Fibroblast of lung (primary cell): ENCODE measurements around the gene IQCB1.

ENCODE experiments used
- EZH2 ChIP-seq: IDR thresholded peaks from 2 replicates; pipeline ENCODE4 v1.5.1; 2012; ENCODE audit warnings: low read length, control low read depth, mild to moderate bottlenecking; ENCODE audit errors: missing control alignments
- TF ChIP-seq, protein P1 (sequence below), 2 donors: IDR thresholded peaks in 1 of 2; conservative IDR thresholded peaks in 1 of 2; 1 replicate in 1 of 2; 2 replicates in 1 of 2; pipeline ENCODE4 v1.5.1; 2011 to 2012; ENCODE audit warnings: low read length in 2 of 2, control low read depth in 1 of 2, inconsistent platforms in 1 of 2, low read depth in 1 of 2, mild to moderate bottlenecking in 1 of 2

DNA sequence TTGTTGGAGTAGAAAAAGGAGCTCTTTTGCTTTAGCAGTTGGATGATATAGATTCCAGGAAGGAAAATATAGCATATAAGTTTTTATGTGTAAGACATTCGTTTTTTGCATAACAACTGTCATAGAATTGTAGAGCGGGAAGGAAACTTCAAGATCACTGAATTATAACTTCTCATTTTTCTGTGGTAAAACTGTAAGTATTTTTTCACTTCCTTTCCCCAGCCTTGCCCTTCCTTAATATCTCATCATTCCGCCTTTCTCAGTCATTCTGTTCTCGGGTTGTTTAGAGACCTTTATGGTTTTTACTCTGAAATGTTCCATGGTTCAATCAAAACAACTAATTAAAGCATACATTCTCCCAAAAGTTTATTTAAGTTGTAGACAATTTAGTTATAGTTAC is 1.2 kb upstream of the IQCB1 start:
- TF ChIP-seq, protein P1, sequence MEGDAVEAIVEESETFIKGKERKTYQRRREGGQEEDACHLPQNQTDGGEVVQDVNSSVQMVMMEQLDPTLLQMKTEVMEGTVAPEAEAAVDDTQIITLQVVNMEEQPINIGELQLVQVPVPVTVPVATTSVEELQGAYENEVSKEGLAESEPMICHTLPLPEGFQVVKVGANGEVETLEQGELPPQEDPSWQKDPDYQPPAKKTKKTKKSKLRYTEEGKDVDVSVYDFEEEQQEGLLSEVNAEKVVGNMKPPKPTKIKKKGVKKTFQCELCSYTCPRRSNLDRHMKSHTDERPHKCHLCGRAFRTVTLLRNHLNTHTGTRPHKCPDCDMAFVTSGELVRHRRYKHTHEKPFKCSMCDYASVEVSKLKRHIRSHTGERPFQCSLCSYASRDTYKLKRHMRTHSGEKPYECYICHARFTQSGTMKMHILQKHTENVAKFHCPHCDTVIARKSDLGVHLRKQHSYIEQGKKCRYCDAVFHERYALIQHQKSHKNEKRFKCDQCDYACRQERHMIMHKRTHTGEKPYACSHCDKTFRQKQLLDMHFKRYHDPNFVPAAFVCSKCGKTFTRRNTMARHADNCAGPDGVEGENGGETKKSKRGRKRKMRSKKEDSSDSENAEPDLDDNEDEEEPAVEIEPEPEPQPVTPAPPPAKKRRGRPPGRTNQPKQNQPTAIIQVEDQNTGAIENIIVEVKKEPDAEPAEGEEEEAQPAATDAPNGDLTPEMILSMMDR (conservative IDR thresholded peaks at IDR 0.05 in 1 of 2, IDR thresholded peaks at IDR 0.05 in 1 of 2; ENCODE audit: low read depth in 1 of 2, low read length in 2 of 2): no peak
- no peak for TF ChIP-seq EZH2
